ENCODE data around the gene FGGY.

Gene FGGY

DNA sequence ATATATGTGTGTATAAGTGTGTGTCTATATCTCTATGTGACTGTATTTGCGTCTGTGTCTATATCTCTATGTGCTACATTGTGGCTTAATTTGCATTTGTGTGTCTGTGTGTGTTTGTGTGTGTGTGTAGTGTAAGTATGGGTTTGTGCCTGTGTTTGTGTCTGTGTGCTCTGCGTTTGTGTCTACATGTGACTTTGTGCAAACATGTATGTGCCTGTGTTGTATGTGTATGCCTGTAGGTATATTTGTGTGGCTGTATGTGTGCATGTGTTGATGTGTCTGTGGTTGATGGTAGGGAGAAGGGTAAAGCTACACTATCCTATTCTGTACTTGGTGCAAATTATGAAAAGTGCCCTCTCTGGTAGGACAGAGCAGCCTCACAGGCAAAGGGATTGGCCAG, 7.3 kb upstream of the FGGY start:
- DNase-seq (ENCODE audit: low read depth) = no peak
- TF ChIP-seq, protein P1, sequence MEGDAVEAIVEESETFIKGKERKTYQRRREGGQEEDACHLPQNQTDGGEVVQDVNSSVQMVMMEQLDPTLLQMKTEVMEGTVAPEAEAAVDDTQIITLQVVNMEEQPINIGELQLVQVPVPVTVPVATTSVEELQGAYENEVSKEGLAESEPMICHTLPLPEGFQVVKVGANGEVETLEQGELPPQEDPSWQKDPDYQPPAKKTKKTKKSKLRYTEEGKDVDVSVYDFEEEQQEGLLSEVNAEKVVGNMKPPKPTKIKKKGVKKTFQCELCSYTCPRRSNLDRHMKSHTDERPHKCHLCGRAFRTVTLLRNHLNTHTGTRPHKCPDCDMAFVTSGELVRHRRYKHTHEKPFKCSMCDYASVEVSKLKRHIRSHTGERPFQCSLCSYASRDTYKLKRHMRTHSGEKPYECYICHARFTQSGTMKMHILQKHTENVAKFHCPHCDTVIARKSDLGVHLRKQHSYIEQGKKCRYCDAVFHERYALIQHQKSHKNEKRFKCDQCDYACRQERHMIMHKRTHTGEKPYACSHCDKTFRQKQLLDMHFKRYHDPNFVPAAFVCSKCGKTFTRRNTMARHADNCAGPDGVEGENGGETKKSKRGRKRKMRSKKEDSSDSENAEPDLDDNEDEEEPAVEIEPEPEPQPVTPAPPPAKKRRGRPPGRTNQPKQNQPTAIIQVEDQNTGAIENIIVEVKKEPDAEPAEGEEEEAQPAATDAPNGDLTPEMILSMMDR (conservative IDR thresholded peaks at IDR 0.05; ENCODE audit: low read length) = no peak
- H3K4me3 ChIP-seq (ENCODE audit: low read length) = no peak overlapping the region

DNA sequence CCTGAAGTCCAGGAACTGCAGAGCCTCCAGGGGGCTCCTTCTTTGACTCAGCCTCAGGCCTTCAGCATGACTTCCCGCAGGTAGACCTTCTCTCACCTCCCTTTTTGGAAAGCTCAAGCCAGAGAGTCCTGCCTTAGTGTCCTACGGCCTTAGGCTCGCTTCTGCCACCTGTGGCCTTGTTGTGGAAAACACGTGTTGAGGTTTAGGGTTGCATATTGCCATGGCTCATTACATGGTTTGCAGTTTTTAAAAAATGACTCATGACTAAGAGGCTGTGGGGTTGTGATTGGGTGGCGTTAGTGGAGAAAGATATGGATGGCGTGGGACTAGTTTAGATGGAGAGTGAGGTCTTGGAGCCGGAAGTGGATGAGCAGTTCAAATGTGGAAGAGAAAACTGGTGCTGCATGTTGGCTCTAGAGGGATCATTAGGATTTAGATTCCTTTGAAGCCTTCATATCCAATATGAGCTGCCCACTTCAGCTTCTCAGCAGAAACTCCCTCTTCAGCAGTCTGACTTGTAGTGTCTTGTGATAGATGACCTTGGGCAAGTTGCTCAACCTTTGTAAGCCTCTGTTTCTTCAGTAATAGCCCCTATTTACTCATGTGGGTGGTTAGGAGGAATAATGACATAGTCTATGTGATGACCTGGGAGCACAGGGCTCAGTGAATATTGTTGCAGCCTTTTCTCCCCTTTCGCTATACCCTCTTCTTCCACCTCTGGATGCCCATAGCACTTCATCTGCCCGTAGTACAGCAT, 6.5 kb upstream of the FGGY start:
- H3K4me3 ChIP-seq (ENCODE audit: low read length) = no peak overlapping the region
- TF ChIP-seq, protein P1 (conservative IDR thresholded peaks at IDR 0.05; ENCODE audit: low read length) = peak; percentile 32
- DNase-seq (ENCODE audit: low read depth) = no peak

DNA sequence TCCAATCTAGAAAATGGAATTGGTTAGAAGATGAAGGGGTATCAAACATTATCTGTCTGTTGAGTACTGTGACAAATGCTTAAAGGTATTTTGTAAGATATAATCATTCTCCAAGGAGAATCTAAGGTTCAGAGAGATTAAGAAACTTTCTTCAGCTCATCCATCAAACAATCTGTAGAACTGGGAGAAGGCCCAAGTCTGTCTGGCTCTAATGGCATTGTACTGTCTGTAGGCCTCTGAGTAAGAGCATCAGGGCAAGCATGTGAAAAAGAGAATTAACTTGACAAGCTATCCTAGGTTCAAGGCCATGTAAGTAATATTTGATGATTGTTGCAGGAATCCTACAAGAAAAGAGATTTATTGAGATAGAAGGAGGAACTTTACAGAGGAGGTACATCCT, 5.3 kb upstream of the FGGY start:
- no peak for DNase-seq (ENCODE audit: low read depth)
- H3K4me3 ChIP-seq (ENCODE audit: low read length) = no peak overlapping the region
- TF ChIP-seq, protein P1 (conservative IDR thresholded peaks at IDR 0.05; ENCODE audit: low read length) = no peak

- TF ChIP-seq, protein P1 (conservative IDR thresholded peaks at IDR 0.05; ENCODE audit: low read length) = 0 out of 2 replicates have a peak, but pooled peaks have one; percentile 8
- DNase-seq (ENCODE audit: low read depth) = peak; percentile 82
- no peak overlapping the region for H3K4me3 ChIP-seq (ENCODE audit: low read length)
These were observed 4.3 kb upstream of the FGGY start for GRCh38 chr1:59292562-59292961.

DNA sequence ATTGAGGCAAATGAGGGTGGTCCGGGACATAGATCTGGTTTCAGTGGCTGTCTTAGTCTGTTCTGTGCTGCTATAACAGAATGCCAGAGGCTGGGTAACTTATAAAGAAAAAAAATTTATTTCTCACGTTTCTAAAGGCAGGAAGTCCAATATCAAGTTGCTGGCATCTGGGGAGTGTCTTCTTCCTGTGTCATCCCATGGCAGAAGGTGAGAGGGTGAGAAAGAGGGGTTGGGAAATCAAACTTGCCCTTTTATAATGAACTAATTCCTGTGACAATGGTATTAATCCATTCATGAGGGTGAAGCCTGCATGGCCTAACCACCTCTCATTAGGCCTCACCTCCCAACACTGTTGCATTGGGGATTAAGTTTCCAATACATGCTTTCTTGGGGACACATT, 3.7 kb upstream of the FGGY start:
- TF ChIP-seq, protein P1 (conservative IDR thresholded peaks at IDR 0.05; ENCODE audit: low read length) = no peak
- DNase-seq (ENCODE audit: low read depth) = no peak
- H3K4me3 ChIP-seq (ENCODE audit: low read length) = no peak overlapping the region

GRCh38 chr1:59293849-59294248, 3.0 kb upstream of the FGGY start:
- TF ChIP-seq, protein P1 (conservative IDR thresholded peaks at IDR 0.05; ENCODE audit: low read length) = no peak
- no peak overlapping the region for H3K4me3 ChIP-seq (ENCODE audit: low read length)
- no peak for DNase-seq (ENCODE audit: low read depth)

DNA sequence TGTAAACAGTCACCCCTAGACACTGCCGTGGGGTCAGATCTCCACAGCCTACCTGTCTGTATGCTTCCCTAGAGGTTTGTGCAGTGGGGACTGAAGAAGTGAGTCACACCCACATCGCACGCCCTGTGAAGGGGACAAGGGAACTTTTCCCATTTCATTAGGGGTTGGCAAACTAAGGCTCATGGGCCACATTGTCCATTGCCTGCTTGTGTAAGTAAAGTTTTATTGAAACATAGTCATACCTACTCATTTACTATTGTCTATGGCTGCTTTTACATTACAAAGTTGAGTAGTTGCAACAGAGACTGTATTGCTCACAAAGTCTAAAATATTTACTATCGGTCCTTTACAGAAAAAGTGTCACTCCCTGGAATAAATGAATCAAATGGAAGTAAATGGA, 2.5 kb upstream of the FGGY start:
- DNase-seq (ENCODE audit: low read depth) = no peak
- no peak overlapping the region for H3K4me3 ChIP-seq (ENCODE audit: low read length)
- TF ChIP-seq, protein P1 (conservative IDR thresholded peaks at IDR 0.05; ENCODE audit: low read length) = no peak

Measured in AG10803 (cell line).